ENCODE results near the gene UBE2K. TPM values are rescaled to one million over a fixed set of nuclear protein-coding genes. Genes with fewer than 3 reads are reported as not detected.
"Not testable (repeated sequence)": the region's sequence is repeated elsewhere in the genome, so short reads cannot be mapped to it uniquely, and the experiment has no call there.

The UBE2K gene
- total and polyA plus RNA-seq, 4 experiments from 2014 or later, result 45.0 to 79.5 (median 52.6) TPM

- peaks cover 0 to 3% (median 0%) of the 10 kb centered on the region in 8 donors for H3K9me3 Mint-ChIP-seq
- Histone ChIP-seq H3K27me3 (ENCODE audit: insufficient read depth, low read length) (no peaks in the 10 kb centered on the region), H3K9me3 (ENCODE audit: control insufficient read depth in 1 of 2, low read length in 2 of 2) (no peaks in the 10 kb centered on the region), H3K4me3 (ENCODE audit: low read length in 2 of 2) (no peak overlapping the region), H3K27ac (ENCODE audit: low read depth, low read length) (no peak overlapping the region), H3K36me3 (ENCODE audit: insufficient read depth, low read length) (no peaks in the 10 kb centered on the region), H3K4me1 (ENCODE audit: insufficient read depth, low read length) (no peaks in the 10 kb centered on the region)
- no peaks in the 10 kb centered on the region for H3K4me1 Mint-ChIP-seq
- H3K36me3 Mint-ChIP-seq, result no peaks in the 10 kb centered on the region
- H3K4me3 Mint-ChIP-seq, result no peak overlapping the region
- DNase-seq, result no peak
- CTCF ChIA-PET (ENCODE audit: partially characterized antibody), result no interaction called here
- H3K27ac Mint-ChIP-seq, result peak overlapping the region in 1 of 7 donors; percentile 35
- intact Hi-C loops (cut with micrococcal nuclease), result no loop called here
- POLR2A ChIA-PET (ENCODE audit: partially characterized antibody), result no interaction called here
- no peaks in the 10 kb centered on the region for H3K27me3 Mint-ChIP-seq
Measured at GRCh38 chr4:39792529-39792928, 94.6 kb downstream of the UBE2K start.

DNA sequence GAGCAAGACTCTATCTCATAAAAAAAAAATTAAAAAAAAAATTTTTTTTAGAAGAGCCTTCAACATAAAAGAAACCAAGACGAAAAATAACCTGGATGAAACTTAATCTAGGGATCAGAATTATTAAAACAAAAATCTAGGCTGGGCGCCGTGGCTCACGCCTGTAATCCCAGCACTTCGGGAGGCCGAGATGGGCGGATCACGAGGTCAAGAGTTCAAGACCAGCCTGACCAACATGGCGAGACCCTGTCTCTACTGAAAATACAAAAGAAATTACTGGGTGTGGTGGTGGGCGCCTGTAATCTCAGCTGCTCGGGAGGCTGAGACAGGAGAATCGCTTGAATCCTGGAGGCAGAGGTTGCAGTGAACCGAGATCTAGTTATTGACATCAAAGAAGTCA, 95.0 kb downstream of the UBE2K start:
- H3K4me3 Mint-ChIP-seq; H3K9me3 ChIP-seq (ENCODE audit: control insufficient read depth in 1 of 2, low read length in 2 of 2); H3K27me3 Mint-ChIP-seq; H3K4me3 ChIP-seq (ENCODE audit: low read length in 2 of 2); H3K36me3 ChIP-seq (ENCODE audit: insufficient read depth, low read length); CTCF ChIA-PET (ENCODE audit: partially characterized antibody); H3K27ac Mint-ChIP-seq; H3K4me1 ChIP-seq (ENCODE audit: insufficient read depth, low read length); POLR2A ChIA-PET (ENCODE audit: partially characterized antibody); intact Hi-C loops (cut with micrococcal nuclease); H3K4me1 Mint-ChIP-seq; H3K27me3 ChIP-seq (ENCODE audit: insufficient read depth, low read length); DNase-seq; H3K36me3 Mint-ChIP-seq; H3K9me3 Mint-ChIP-seq; H3K27ac ChIP-seq (ENCODE audit: low read depth, low read length): not testable (repeated sequence)

GRCh38 chr4:39802005-39802404, 104.1 kb downstream of the UBE2K start:
- no peaks in the 10 kb centered on the region for H3K4me1 Mint-ChIP-seq
- peaks cover 0 to 2% (median 0%) of the 10 kb centered on the region in 8 donors for H3K9me3 Mint-ChIP-seq
- CTCF ChIA-PET (ENCODE audit: partially characterized antibody), result no interaction called here

DNA sequence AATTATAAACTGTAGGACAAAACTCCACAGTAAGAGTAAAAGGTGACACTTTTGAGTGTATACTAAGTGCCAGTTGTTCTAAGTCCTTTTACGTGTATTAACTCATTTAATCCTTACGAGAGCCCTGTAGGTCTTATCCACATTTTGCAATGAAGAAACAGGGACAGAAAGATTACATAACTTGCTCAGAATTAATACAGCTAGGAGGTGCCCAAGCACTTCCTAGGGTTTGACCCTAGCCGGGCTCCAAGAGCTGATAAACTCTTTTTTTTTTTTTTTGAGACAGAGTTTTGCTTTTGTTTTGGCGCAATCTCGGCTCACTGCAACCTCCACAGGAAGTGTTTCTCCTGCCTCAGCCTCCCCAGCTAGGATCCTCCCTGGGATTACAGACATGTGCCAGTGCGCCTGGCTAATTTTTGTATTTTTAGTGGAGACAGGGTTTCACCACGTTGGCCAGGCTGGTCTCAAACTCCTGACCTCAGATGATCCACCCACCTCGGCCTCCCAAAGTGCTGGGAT, 110.4 kb downstream of the UBE2K start:
- intact Hi-C loops (cut with micrococcal nuclease), result no loop called here
- Histone ChIP-seq H3K4me1 (ENCODE audit: insufficient read depth, low read length) (no peaks in the 10 kb centered on the region), H3K27me3 (ENCODE audit: insufficient read depth, low read length) (no peaks in the 10 kb centered on the region), H3K9me3 (ENCODE audit: control insufficient read depth in 1 of 2, low read length in 2 of 2) (no peaks in the 10 kb centered on the region), H3K4me3 (ENCODE audit: low read length in 2 of 2) (no peak overlapping the region), H3K36me3 (ENCODE audit: insufficient read depth, low read length) (no peaks in the 10 kb centered on the region), H3K27ac (ENCODE audit: low read depth, low read length) (no peak overlapping the region)
- peak overlapping the region in 1 of 7 donors; percentile 6 for H3K27ac Mint-ChIP-seq
- H3K4me3 Mint-ChIP-seq, result no peak overlapping the region
- ChIA-PET POLR2A (ENCODE audit: partially characterized antibody) (no interaction called here), CTCF (ENCODE audit: partially characterized antibody) (no interaction called here)
- peaks cover 0 to 3% of the 10 kb centered on the region in 2 donors for H3K36me3 Mint-ChIP-seq
- H3K4me1 Mint-ChIP-seq, result peaks cover 0 to 10% (median 2%) of the 10 kb centered on the region in 4 donors
- DNase-seq, result no peak
- peaks cover 0 to 10% (median 0%) of the 10 kb centered on the region in 8 donors for H3K9me3 Mint-ChIP-seq
- H3K27me3 Mint-ChIP-seq, result no peaks in the 10 kb centered on the region

More at GRCh38 chr4:39802005-39802404, 104.1 kb downstream of the UBE2K start:
- intact Hi-C loops (cut with micrococcal nuclease), result no loop called here
- Histone ChIP-seq H3K4me3 (ENCODE audit: low read length in 2 of 2) (no peak overlapping the region), H3K27me3 (ENCODE audit: insufficient read depth, low read length) (no peaks in the 10 kb centered on the region), H3K9me3 (ENCODE audit: control insufficient read depth in 1 of 2, low read length in 2 of 2) (no peaks in the 10 kb centered on the region), H3K27ac (ENCODE audit: low read depth, low read length) (no peak overlapping the region), H3K36me3 (ENCODE audit: insufficient read depth, low read length) (no peaks in the 10 kb centered on the region), H3K4me1 (ENCODE audit: insufficient read depth, low read length) (no peaks in the 10 kb centered on the region)
- Mint-ChIP-seq H3K27ac (no peak overlapping the region), H3K4me3 (no peak overlapping the region), H3K27me3 (peaks cover 0 to 1% of the 10 kb centered on the region in 2 donors), H3K36me3 (no peaks in the 10 kb centered on the region)
- no peak for DNase-seq
- POLR2A ChIA-PET (ENCODE audit: partially characterized antibody), result no interaction called here

- Mint-ChIP-seq H3K4me1 (peaks cover 0 to 10% (median 3%) of the 10 kb centered on the region in 4 donors), H3K27ac (peak overlapping the region in 6 of 7 donors; percentile 44 to 97 (median 75)), H3K4me3 (peak overlapping the region in 2 of 8 donors; percentile 14 to 73), H3K27me3 (no peaks in the 10 kb centered on the region), H3K36me3 (peaks cover 0 to 3% of the 10 kb centered on the region in 2 donors), H3K9me3 (peaks cover 0 to 10% (median 0%) of the 10 kb centered on the region in 8 donors)
- intact Hi-C loops (cut with micrococcal nuclease), result no loop called here
- Histone ChIP-seq H3K27me3 (ENCODE audit: insufficient read depth, low read length) (no peaks in the 10 kb centered on the region), H3K9me3 (ENCODE audit: control insufficient read depth in 1 of 2, low read length in 2 of 2) (no peaks in the 10 kb centered on the region), H3K4me1 (ENCODE audit: insufficient read depth, low read length) (no peaks in the 10 kb centered on the region), H3K36me3 (ENCODE audit: insufficient read depth, low read length) (no peaks in the 10 kb centered on the region), H3K27ac (ENCODE audit: low read depth, low read length) (no peak overlapping the region), H3K4me3 (ENCODE audit: low read length in 2 of 2) (no peak overlapping the region)
- ChIA-PET CTCF (ENCODE audit: partially characterized antibody) (no interaction called here), POLR2A (ENCODE audit: partially characterized antibody) (no interaction called here)
- peak in 4 of 5 donors; percentile 26 to 45 (median 31) for DNase-seq
Measured at GRCh38 chr4:39812500-39812899, 114.6 kb downstream of the UBE2K start.

GRCh38 chr4:39813033-39813432, 115.1 kb downstream of the UBE2K start:
- DNase-seq; H3K27me3 Mint-ChIP-seq; H3K36me3 Mint-ChIP-seq; H3K27me3 ChIP-seq (ENCODE audit: insufficient read depth, low read length); POLR2A ChIA-PET (ENCODE audit: partially characterized antibody); H3K27ac ChIP-seq (ENCODE audit: low read depth, low read length); H3K4me3 ChIP-seq (ENCODE audit: low read length in 2 of 2); H3K9me3 ChIP-seq (ENCODE audit: control insufficient read depth in 1 of 2, low read length in 2 of 2); H3K4me1 Mint-ChIP-seq; H3K4me1 ChIP-seq (ENCODE audit: insufficient read depth, low read length); H3K36me3 ChIP-seq (ENCODE audit: insufficient read depth, low read length); intact Hi-C loops (cut with micrococcal nuclease); CTCF ChIA-PET (ENCODE audit: partially characterized antibody): not testable (repeated sequence)
- Mint-ChIP-seq H3K9me3 (peaks cover 0 to 10% (median 0%) of the 10 kb centered on the region in 8 donors), H3K27ac (peak overlapping the region in 2 of 7 donors; percentile 57 to 97), H3K4me3 (peak overlapping the region in 1 of 8 donors; percentile 2)

- H3K27me3 ChIP-seq (ENCODE audit: insufficient read depth, low read length); H3K27me3 Mint-ChIP-seq; H3K4me1 ChIP-seq (ENCODE audit: insufficient read depth, low read length); H3K4me1 Mint-ChIP-seq; DNase-seq; H3K36me3 ChIP-seq (ENCODE audit: insufficient read depth, low read length); H3K36me3 Mint-ChIP-seq; POLR2A ChIA-PET (ENCODE audit: partially characterized antibody); H3K9me3 ChIP-seq (ENCODE audit: control insufficient read depth in 1 of 2, low read length in 2 of 2); H3K4me3 ChIP-seq (ENCODE audit: low read length in 2 of 2); CTCF ChIA-PET (ENCODE audit: partially characterized antibody); intact Hi-C loops (cut with micrococcal nuclease); H3K4me3 Mint-ChIP-seq; H3K27ac ChIP-seq (ENCODE audit: low read depth, low read length): not testable (repeated sequence)
- H3K9me3 Mint-ChIP-seq, result peaks cover 0 to 10% (median 0%) of the 10 kb centered on the region in 8 donors
- peak overlapping the region in 2 of 7 donors; percentile 29 to 90 for H3K27ac Mint-ChIP-seq
Measured at GRCh38 chr4:39813761-39814160, 115.8 kb downstream of the UBE2K start.
